ENCODE results near the gene CCDC85B.

Gene CCDC85B

DNA sequence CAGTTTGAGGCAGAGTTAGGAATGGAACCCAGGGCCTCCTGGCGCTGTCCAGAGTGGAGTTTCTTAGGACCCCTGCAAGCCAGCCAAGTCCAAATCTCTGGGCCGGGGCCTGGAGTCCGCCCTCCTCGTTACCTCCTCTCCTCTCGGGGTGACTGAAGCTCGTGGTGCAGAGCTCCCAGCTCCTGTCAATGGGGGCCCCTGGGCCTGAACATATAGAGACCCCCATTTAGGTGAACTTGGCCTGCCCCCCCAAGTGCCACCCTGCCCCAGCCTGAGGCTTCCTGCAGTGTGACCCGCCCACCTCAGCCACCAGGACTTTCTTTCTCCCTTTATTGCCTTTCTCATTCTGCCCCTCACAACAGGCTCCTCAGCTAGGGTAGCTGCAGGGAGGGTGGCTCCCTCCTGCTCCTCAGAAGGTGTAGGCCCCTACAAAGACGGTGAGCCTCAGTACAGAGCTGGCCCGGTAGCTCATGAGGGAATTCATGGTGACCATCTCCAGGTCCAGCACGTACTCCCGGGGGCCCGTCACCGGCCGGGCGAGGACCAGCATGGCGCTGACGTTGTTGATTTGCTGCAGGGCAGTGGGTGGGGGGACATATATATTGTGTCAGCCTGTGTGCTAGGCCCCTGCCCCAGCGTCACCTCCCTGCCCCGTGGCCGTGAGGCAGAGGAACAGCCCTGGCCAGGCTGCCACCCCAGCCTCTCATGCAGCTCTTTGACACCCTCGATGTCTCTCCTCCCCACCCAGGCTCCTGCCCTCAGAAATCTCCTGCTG, 23.8 kb upstream of the CCDC85B start:
- H3K4me1 ChIP-seq (ENCODE audit: control insufficient read depth, insufficient read depth, low read length): peaks cover 7% of the 10 kb centered on the region
- peaks cover 5% of the 10 kb centered on the region for H3K27me3 ChIP-seq (ENCODE audit: control insufficient read depth, insufficient read depth, low read length)
- peaks cover 20% of the 10 kb centered on the region for H3K36me3 ChIP-seq (ENCODE audit: control insufficient read depth, insufficient read depth, low read length)
- no peak overlapping the region for H3K4me3 ChIP-seq (ENCODE audit: low read length)
- no peak overlapping the region for H3K9ac ChIP-seq (ENCODE audit: low read length)
- H3K9me3 ChIP-seq (ENCODE audit: control insufficient read depth, low read length): no peaks in the 10 kb centered on the region

DNA sequence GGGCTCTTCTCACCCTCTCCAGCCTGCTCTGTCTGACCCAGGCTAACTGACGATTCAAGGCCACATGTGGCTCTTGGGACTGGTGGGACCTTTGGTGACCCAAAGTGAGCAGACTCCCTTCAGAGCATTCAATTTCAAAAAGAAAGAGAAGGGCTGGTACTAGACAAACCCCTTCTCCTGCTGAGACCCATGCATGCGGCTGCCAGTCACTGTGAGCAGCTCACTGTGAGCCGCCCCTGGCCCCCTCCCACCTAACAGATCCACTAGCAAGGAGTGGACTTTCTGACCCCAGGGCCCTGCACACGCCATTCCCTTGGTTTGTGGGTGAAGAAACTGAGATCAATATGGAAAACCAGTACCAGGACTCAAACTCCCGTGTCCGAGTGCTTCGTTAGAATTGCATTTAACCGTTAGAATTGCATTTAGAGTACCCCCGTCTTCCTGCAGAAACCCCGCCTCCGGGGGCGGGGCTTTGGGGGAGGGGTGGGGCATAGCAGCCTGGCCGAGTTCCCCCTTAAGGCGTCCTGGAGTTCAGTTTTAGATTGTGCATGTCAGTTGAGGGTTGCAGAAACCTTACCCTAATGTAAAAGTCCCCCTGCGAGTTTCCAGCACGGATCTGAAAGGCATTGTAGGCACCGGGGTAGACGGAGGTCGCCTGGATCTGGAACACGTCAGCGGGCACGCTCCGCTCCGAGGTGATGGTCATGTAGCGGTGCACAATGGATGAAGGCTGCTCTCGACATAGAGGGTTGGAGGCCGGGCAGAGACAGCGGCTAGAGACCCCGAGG, 23.0 kb upstream of the CCDC85B start:
- Histone ChIP-seq H3K4me1 (ENCODE audit: control insufficient read depth, insufficient read depth, low read length) (no peaks in the 10 kb centered on the region), H3K27me3 (ENCODE audit: control insufficient read depth, insufficient read depth, low read length) (peaks cover 5% of the 10 kb centered on the region), H3K4me3 (ENCODE audit: low read length) (no peak overlapping the region), H3K36me3 (ENCODE audit: control insufficient read depth, insufficient read depth, low read length) (peaks cover 20% of the 10 kb centered on the region), H3K9me3 (ENCODE audit: control insufficient read depth, low read length) (no peaks in the 10 kb centered on the region), H3K9ac (ENCODE audit: low read length) (no peak overlapping the region)

DNA sequence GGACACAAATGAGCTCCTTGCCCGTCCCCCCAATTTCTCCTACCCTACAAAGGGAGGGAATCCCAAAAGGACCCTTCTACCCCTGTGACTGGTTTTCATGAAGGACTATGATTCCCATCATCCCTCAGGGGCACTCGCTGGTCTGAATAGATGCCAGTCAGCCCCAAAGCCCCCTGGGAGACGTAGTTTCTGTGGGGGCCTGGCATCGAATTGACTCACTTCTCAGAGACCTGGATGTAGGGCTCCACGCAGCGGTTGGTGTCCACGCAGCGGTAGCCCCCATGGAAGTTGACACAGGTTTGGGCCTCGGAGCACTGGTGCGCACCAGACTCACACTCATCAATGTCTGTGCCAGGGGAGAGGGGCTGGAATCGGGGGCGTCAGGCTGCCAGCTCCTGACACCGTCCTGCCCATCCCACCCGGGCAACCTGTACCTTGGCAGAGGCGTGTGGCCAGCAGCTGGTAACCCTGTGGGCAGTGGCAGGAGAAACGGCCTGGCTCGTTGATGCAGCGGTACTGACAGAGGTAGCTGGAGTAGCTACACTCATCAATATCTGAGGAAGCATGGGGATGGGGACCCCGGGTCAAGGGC, 22.3 kb upstream of the CCDC85B start:
- Histone ChIP-seq H3K27me3 (ENCODE audit: control insufficient read depth, insufficient read depth, low read length) (peaks cover 5% of the 10 kb centered on the region), H3K4me1 (ENCODE audit: control insufficient read depth, insufficient read depth, low read length) (peaks cover 4% of the 10 kb centered on the region), H3K9ac (ENCODE audit: low read length) (no peak overlapping the region), H3K36me3 (ENCODE audit: control insufficient read depth, insufficient read depth, low read length) (peaks cover 16% of the 10 kb centered on the region), H3K4me3 (ENCODE audit: low read length) (no peak overlapping the region), H3K9me3 (ENCODE audit: control insufficient read depth, low read length) (no peaks in the 10 kb centered on the region)

DNA sequence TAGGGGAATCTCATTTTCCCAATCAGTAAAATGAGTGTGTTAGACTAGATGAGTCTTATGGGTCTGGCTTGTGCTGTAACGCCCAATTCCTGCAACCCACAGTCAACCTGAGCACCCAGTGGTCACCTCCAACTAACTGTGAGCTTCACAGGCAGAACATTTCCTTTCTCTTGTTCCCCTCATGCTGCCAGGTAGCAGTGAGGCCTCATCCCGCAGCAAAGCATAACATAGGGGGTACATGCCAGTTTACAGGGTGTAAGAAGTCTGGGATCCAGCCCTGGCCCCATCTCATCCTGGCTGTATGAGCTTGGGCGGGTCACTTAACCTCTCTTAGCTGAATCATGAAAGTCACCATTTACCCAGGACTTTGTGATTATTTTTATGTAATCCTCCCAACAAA, 21.6 kb upstream of the CCDC85B start:
- Histone ChIP-seq H3K9me3 (ENCODE audit: control insufficient read depth, low read length) (no peaks in the 10 kb centered on the region), H3K4me1 (ENCODE audit: control insufficient read depth, insufficient read depth, low read length) (peaks cover 8% of the 10 kb centered on the region), H3K36me3 (ENCODE audit: control insufficient read depth, insufficient read depth, low read length) (peaks cover 10% of the 10 kb centered on the region), H3K9ac (ENCODE audit: low read length) (no peak overlapping the region), H3K4me3 (ENCODE audit: low read length) (no peak overlapping the region), H3K27me3 (ENCODE audit: control insufficient read depth, insufficient read depth, low read length) (peaks cover 5% of the 10 kb centered on the region)

DNA sequence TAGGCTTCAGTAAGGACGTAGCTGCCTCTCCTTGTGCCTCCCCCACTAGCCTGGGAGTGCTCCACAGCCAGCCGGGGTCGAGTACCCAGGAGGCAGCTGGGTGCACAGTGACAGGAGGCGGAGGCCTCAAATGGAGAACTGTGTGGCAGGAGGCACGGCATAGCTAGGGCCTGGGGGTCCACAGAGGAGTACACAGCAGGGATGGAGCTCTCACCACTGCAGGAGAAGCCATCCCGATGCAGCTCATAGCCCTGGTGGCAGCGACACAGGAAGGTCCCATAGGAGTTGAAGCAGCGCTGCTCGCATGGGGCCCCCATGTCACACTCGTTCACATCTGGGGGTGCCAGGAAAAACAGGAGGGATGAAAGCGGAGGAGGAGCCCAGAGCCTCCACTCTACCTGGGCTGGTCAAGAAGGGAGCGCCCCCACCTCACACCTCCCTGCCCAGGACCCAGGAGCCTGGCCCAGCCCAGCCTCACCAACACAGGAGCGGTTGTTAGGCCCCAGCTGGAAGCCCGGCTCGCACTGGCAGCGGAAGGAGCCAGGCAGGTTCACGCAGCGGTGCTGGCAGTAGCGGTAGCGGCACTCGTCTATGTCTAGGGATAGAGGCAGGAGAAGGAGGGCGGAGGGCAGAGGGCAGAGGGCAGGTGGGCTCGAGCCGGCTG, 20.7 kb upstream of the CCDC85B start:
- Histone ChIP-seq H3K27me3 (ENCODE audit: control insufficient read depth, insufficient read depth, low read length) (peaks cover 5% of the 10 kb centered on the region), H3K36me3 (ENCODE audit: control insufficient read depth, insufficient read depth, low read length) (peaks cover 4% of the 10 kb centered on the region), H3K4me1 (ENCODE audit: control insufficient read depth, insufficient read depth, low read length) (peaks cover 11% of the 10 kb centered on the region), H3K9me3 (ENCODE audit: control insufficient read depth, low read length) (no peaks in the 10 kb centered on the region), H3K4me3 (ENCODE audit: low read length) (no peak overlapping the region), H3K9ac (ENCODE audit: low read length) (no peak overlapping the region)

DNA sequence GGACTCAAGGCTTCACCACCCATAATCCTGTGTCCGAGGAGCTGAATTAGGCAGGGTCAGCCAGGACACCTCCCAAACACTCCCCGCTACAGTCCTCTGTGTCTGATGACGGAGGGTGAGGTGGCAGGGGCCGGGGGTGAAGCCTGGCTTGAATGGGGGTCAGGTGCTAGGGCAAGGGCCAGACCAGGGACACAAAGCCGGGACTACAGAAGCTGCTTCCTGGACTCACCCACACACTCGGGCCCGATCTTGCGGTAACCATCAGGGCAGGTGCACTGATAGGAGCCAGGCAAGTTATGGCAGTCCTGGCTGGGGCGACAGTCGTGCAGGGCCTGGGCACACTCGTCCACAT, 20.2 kb upstream of the CCDC85B start:
- Histone ChIP-seq H3K9me3 (ENCODE audit: control insufficient read depth, low read length) (no peaks in the 10 kb centered on the region), H3K4me3 (ENCODE audit: low read length) (no peak overlapping the region), H3K36me3 (ENCODE audit: control insufficient read depth, insufficient read depth, low read length) (peaks cover 3% of the 10 kb centered on the region), H3K4me1 (ENCODE audit: control insufficient read depth, insufficient read depth, low read length) (peaks cover 11% of the 10 kb centered on the region), H3K9ac (ENCODE audit: low read length) (no peak overlapping the region), H3K27me3 (ENCODE audit: control insufficient read depth, insufficient read depth, low read length) (peaks cover 5% of the 10 kb centered on the region)

DNA sequence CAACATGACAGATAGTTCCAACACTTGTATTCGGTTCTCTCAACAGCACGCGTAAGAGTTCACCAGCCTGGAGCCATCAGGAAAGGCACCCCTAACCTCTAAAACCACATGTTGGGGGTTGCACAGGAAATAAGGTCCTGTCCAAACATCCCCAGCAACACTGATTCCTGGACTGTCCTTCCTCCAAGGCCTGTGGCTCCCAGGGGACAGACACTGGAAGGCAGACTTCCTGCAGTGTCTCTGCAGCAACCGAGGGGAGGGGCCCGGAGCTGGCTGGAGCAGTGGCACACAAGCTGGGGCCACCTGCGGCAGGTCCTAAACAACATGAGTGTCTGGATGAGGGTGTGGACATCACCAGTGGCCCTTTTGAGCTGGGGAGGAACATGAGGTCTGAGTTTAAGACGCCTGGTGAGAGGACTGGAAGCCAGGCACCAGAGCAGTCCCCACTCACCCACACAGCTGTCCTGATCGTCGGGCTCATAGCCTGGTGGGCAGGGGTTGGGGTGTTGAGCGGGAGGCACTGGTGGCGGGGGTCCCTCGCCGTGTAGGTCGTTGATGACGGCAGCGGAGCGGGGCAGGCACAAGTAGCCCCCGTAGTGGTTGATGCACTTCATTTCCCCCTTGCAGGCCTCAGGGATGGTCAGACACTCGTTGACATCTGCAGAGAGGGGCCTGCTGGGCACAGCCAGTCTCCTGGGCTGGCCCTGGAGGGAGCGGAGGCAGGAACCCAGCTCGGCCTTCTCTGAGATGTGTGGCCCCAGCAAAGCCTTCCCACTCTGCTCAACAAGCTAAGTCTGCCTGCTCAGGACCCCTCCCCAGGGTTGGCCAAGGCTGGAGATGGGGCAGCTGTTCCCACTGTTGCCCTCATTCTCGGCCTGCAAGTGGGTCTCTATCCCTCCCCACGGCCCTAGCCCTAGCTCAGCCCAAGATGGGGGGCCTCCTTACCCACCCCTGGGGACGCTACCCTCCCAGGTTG, 19.5 kb upstream of the CCDC85B start:
- Histone ChIP-seq H3K27me3 (ENCODE audit: control insufficient read depth, insufficient read depth, low read length) (peaks cover 5% of the 10 kb centered on the region), H3K4me3 (ENCODE audit: low read length) (no peak overlapping the region), H3K4me1 (ENCODE audit: control insufficient read depth, insufficient read depth, low read length) (peaks cover 11% of the 10 kb centered on the region), H3K36me3 (ENCODE audit: control insufficient read depth, insufficient read depth, low read length) (no peaks in the 10 kb centered on the region), H3K9me3 (ENCODE audit: control insufficient read depth, low read length) (no peaks in the 10 kb centered on the region), H3K9ac (ENCODE audit: low read length) (peak overlapping the region; percentile 39)

DNA sequence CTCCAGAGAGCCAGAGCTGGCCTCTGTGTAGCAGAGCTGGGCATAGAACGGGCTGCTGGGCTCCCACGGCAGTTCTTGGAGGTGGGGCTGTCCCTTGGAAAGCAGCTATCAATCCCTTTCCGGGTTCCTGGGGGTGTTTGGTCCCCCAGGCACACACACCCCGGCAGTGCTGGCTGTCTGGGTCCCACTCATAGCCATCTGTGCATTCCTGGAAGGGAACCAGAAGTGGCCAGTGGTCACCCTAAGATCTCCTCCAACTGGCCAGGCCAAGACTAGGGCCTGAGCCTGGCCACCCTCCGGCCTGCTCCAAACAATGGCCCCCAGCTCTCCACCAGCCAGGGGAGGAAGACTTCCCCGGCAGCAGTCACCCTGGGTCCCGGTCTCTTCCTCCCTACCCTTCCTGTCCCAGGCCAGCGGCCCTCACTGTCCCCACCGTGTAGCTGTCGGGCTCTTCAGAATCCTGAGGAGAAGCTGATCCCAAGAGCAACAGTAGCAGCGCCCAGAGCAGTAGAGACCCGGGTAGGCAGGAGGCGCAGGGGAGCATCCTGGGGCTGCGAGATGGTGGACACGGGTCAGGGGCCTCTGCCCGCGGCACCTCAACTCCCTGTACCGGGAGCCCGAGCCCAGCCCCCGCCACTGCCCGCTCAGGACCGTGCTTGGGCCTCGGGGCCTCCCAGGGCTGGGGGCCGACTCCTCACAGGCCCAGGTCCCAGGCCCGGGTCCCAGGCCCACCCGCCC, 18.5 kb upstream of the CCDC85B start:
- H3K4me1 ChIP-seq (ENCODE audit: control insufficient read depth, insufficient read depth, low read length): peaks cover 11% of the 10 kb centered on the region
- H3K9me3 ChIP-seq (ENCODE audit: control insufficient read depth, low read length): no peaks in the 10 kb centered on the region
- H3K36me3 ChIP-seq (ENCODE audit: control insufficient read depth, insufficient read depth, low read length): no peaks in the 10 kb centered on the region
- H3K27me3 ChIP-seq (ENCODE audit: control insufficient read depth, insufficient read depth, low read length): peaks cover 5% of the 10 kb centered on the region
- no peak overlapping the region for H3K4me3 ChIP-seq (ENCODE audit: low read length)
- peak overlapping the region; percentile 39 for H3K9ac ChIP-seq (ENCODE audit: low read length)

DNA sequence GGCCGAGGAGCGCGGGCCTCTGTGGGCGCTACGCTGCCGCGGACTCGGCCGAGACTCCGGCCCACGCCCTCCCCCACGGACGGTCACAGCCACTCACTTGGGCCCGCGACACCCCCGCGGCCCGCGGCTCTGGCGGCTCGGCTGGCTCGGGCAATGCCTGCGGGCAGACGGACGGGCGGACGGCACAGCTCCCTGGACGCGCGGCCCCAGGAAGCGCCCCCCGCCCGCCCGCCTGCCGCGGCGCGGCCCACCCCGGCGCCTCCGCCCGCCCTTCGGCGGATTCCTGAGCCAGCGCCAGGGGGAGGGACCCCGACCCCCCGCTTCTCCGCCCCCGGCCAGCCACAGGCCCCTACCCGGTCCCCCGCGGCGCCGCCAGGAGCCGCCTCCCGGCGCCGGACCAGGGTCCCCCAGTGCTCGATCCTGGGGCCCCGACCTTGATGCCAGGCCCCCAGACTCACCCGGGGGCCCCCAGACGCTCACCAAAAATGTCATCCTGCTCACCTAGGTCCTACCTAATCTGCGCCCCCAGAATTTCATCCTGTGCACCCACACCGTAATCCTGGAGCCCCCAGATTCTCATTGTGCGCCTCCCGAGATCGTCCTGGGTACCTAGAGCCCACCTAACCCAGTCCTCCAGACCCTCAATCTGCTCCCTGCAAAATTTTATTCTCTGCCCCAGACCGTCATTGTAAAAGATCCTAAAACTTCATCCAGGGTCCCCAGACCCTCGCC, 17.7 kb upstream of the CCDC85B start, which contains the start of gene EFEMP2:
Gene EFEMP2 (minus strand): TSS at position 215 of the 732 bp plus-strand sequence. CDS start 446 bp downstream, outside the sequence.
- H3K27me3 ChIP-seq (ENCODE audit: control insufficient read depth, insufficient read depth, low read length): peaks cover 5% of the 10 kb centered on the region
- H3K4me1 ChIP-seq (ENCODE audit: control insufficient read depth, insufficient read depth, low read length): peaks cover 11% of the 10 kb centered on the region
- peak within 1 kb of the TSS; percentile 65 for H3K9ac ChIP-seq (ENCODE audit: low read length)
- H3K4me3 ChIP-seq (ENCODE audit: low read length): peak within 1 kb of the TSS; percentile 26
- H3K9me3 ChIP-seq (ENCODE audit: control insufficient read depth, low read length): no peaks in the 10 kb centered on the region
- no peaks in the 10 kb centered on the region for H3K36me3 ChIP-seq (ENCODE audit: control insufficient read depth, insufficient read depth, low read length)
